Measurements from ENCODE around the gene TRPT1. TPM values are rescaled to one million over a fixed set of nuclear protein-coding genes. Genes with fewer than 3 reads are reported as not detected.
"Not testable (repeated sequence)": the region's sequence is repeated elsewhere in the genome, so short reads cannot be mapped to it uniquely, and the experiment has no call there.

TRPT1 gene
- polyA plus RNA-seq, 1 donor = 69.1 TPM

DNA sequence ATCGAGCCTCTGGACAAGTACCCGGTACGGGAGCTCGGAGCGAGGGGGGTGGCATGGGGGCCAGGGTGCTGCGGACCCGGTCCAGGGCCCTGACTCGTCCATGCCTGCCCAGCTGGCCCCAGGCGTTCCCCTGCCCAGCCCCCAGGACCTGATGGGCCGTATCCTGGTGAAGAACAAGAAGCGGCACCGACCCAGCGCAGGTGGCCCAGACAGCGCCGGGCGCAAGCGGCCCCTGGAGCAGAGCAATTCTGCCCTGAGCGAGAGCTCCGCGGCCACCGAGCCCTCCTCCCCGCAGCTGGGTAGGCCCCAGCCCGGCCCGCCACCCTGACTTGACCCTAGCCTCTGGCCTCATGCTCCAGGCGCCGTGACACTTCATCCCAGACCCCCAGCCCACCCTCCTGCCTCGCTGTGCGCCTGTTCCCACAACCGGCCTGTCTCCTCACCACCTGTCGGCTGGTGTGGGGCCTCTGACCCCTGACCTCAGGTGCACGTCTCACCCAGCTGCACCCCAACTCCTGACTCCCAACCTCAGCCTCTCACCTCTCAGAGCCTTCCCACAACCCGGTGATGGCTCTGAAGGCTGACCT, 33.1 kb upstream of the TRPT1 start:
- DNase-seq (ENCODE audit: low read depth) = no peak

DNA sequence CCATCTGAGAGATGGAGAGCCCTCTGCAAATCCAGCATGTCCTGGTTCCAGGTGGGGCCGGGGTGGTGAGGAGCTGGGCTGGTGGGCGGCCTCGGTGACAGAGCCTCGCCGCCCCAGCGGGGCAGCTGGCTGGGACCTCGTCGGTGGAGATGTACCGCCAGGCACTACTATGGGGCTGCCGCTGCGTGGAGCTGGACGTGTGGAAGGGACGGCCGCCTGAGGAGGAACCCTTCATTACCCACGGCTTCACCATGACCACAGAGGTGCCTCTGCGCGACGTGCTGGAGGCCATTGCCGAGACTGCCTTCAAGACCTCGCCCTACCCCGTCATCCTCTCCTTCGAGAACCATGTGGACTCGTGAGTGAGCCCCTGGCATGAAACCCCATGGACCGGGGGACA, 32.4 kb upstream of the TRPT1 start:
- DNase-seq (ENCODE audit: low read depth) = no peak

DNA sequence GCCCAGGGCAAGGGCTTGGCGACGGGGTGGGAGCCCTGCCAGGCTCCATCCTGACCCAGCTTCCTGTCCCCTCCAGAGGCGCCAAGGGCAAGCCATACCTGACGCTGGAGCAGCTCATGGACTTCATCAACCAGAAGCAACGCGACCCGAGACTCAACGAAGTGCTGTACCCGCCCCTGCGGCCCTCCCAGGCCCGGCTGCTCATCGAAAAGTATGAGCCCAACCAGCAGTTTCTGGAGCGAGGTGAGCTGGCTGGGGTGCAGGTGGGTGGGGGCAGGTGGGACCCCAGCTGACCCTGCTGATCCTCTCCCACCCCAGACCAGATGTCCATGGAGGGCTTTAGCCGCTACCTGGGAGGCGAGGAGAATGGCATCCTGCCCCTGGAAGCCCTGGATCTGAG, 30.3 kb upstream of the TRPT1 start:
- DNase-seq (ENCODE audit: low read depth) = no peak

DNA sequence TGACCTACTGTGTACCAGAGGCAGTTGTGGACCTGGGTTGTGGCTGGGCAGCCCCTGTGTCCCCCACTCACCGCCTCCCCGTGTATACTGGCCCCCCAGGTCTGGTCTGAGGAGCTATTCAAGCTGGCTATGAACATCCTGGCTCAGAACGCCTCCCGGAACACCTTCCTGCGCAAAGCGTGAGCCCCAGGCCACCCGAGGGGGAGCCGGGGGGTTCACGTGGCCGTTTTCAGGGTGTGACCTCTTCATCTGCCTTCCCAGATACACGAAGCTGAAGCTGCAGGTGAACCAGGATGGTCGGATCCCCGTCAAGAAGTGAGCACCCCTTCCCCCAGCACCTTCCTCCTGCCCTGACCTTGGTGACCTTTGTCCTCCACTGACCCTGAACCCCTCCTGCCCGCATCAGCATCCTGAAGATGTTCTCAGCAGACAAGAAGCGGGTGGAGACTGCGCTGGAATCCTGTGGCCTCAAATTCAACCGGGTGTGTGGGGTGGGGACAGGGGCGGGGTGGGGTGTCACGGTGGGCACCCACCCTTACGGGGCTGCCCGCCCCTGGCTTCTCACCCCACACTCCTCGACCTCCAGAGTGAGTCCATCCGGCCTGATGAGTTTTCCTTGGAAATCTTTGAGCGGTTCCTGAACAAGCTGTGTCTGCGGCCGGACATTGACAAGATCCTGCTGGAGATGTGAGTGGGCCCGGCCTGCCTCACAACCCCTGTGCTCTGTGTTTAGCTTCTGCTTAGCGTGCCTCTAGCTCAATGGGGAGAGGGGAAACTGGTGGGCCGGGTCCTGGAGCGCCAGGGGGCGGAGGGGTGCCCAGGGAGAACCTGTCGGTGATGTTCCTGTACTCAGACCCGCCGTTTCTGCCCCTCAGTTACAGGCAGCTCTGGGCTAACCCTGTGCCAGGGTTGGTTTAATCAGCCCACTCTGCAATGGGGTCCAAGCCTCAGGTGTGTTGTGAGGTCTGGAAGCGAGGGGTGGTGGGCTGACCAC, 29.4 kb upstream of the TRPT1 start:
- DNase-seq (ENCODE audit: low read depth) = no peak

DNA sequence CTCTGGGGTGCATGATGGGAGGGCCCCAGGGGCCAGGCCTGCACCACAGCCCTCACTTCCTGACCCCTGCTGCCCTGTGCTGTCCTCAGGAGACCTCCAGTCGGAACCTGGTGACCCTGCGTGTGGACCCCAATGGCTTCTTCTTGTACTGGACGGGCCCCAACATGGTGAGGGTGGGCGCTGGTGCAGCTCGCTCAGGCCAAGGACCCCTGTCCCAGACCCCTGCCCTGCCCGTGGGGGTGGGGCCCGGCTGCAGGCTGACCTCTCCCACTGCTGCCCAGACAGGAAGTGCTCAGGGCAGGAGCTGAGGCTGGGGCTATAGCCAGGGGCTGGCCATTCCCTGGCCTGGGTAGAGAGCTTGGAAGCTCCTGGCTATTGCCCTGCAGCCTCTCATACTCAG, 28.3 kb upstream of the TRPT1 start:
- no peak for DNase-seq (ENCODE audit: low read depth)

DNA sequence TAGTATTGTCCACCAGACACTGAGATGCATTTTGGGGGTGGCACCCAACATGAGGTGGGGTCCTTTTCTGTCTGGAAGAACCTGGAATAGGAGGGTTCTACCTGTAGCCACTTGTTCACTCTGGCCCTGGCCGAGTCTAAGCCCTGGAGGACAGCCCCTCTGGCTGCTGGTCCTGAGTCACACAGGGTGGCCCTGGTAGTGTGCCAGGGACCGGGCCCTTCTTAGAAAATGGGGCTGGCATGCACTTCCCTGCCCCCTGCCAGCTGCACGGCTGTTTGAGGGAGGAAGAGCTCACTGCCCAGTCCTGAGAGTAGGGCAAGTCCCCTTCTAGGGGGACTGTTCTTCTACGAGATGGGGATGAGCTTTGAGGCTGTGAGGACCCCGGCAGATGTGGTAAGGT, 27.5 kb upstream of the TRPT1 start:
- no peak for DNase-seq (ENCODE audit: low read depth)

DNA sequence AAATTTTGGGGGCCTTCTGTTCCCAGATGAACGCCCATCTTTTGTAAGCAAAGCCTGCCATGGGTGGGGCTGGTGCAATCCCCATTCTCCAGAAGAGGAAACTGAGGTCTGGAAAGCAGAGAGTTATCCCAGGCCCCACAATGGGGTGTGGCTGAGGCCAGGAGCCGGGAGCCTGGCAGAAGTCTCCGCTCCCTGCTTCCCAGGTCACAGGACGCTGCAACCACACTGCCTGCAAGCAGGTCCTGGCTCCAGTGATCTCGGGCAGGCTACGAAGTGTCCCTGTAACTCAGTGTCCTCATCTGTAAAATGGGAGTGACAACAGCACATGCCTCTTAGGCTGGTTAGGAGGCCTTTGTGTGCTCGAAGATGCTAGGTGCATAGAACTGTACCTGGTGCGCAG, 27.1 kb upstream of the TRPT1 start:
- DNase-seq (ENCODE audit: low read depth) = no peak

DNA sequence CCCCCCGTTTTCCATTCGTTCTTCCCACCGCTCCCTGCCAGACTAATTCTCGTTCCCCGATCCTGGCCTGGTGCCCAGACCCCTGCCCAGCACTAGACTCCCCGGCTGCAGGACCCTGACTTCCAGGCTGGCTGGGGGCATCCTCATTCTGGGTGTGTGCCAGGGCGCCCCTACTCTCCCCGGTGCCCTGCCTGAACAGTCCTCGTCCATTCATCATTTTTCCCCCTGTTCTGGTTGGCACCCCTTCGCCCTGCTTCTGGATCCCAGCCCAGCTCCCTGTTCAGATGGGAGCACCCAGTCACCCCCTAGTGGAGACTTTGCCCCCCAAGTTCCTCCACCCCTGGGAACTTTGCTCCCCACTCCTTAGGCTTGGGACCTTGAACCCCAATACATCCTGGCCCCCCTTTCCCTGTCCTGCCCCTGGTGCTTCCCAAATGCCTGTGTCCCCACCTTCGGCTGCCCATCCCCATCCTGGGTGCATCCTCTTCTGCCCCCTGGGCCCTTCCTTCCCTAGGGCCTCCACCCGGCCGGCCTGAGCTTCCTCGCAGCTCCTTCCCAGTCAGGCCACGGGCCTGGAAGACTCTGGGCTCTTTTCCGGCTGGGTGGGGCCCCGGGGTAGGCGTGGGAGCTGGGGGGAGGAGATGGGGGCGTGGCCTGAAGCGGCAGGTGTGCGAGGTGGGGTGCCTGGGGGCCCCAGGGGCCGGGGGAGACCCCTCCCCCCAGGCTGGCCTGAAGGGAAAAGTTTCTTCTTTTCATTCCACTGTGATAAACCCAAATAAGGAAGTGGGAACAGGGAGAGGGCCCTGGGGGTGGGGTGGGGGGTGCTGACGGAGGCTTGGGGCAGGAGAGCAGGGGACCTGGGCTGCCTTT, 26.3 kb upstream of the TRPT1 start:
- no peak for DNase-seq (ENCODE audit: low read depth)

DNA sequence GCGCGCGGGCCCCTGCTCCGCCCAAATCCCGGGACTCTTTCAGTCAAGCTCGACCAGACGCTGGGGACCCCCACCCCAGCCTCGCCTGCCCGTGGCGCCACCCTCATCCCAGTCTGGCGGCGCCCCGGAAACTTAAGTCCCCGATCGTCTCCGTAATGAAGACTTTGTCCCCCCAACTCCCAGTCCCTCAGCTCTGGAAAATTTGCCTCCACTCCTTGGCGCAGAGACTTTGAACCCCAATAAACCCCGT, 25.7 kb upstream of the TRPT1 start:
- no peak for DNase-seq (ENCODE audit: low read depth)

DNA sequence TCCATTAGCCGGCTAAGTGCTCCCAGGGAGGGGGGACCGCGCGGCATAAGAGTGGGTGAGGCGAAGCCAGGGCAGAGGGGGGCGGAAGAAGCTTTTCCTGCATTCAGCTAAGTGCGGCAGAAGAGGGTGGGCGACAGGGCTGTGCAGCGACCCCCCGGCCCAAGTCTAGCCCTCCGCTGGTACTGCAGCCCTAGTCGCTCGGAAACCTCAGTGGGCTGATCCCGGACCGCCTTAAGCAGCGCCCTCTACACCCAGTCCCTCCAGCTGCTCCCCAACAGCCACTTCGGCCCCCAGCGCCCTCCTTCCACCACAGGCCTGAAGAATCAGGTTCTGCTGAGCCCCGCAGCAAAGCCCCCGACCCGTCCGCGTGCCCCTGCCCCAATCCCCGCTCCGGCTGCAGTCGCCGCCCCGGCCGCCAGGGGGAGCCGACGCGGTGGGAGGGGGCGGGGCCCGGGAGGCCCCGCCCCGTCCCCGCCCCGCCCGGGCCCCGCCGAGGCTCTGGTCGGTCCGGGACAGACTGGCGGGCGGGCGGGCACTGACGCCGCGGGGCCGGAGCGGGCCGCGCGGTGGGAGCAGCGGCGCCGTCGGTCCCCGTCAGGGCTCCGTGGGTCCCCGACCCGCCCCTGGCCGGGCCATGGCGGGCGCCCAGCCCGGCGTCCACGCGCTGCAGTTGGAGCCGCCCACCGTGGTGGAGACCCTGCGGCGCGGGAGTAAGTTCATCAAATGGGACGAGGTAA, 25.2 kb upstream of the TRPT1 start, which contains the start of gene PLCB3:
Gene PLCB3 (plus strand): TSS at position 515 of the 737 bp plus-strand sequence. CDS start 120 bp downstream, at position 635.
- DNase-seq (ENCODE audit: low read depth) = no peak

DNA sequence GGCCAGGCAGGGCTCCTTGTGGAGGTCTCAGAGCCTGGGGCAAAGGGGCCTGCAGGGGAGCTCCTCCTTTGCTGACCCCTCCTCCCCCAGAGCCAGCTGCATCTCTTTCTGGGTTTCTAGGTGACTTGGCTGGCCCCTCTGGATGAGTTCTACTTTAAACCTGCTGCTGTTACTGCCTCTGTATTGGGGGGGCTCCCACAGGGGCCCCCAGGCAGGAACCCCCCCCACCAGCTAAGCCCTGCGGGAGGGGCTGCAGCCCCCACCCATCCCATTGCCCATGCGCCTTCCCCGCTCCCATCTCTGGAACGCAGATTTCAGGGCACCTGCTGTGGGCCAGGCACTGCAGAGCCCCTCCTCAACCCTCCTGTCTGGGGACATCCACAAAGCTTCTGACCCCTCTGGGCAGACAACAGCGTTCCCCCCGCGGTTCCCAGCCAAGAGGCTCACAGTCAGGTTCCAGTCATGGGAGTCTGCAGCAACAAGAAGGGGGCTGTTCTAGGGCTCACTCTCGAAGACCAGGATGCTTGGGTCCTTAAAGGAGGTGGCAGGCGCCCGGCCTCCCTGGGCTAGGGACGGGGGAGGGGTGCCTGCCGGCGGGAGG, 24.5 kb upstream of the TRPT1 start:
- DNase-seq (ENCODE audit: low read depth) = no peak

DNA sequence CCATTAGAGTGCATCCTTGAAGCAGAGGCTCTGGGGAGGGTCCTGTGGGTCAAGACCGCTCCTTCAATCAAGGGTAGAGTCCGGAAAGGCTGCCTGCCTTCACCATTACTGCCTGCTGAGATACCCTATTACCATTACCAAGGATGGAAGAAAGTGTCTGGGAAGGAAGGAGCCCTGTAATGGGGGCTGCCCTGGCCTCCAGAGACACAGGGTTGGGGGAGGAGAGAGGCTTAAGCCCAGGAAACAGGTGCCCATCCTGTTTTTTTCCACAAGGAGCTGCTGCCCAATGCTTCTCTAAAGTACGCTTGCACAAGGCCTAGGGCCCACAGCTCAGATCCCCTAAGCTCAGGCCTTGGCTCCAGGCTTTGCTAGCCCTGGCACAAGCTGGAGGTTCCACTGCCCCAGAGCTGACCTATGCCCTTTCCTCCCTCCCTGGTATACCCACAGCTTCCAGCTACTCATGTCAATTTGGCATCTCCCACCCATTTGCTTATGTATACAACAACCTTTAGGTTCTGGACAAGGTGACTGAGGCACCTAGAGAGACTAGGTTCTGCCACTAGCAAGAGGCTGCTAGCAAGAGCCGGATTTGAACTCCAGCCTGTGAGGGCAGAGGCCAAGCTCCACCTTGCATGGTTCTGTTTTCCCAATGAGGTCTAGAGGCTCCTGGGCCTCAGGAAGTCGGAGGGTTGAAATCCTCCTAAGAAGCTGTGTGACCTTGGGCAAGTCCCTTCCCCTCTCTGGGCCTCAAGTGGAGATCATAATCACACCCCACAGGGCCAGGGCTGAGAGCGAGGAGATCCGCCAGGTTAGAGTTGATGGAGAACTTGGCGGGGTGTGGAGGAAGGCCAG, 23.8 kb upstream of the TRPT1 start:
- DNase-seq (ENCODE audit: low read depth) = no peak

DNA sequence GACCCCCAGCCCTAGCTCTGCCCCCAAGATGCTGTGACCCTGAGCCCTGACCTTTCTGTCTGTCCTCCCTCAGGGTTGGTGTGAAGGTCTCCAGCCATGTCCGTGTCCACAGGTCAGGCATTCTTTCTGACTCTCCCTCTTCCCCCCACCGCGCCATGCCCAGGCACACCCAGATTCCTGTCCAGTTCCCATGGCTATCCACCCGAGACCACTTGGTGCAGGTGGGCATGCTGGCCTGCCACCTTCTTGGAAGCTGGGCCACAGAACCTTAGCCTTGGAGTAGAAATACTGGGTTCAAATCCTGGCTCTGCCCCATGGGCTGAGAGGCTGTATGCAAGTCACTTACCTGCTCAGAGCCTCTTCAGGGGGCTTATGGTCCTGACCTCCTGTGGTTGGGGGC, 23.1 kb upstream of the TRPT1 start:
- DNase-seq (ENCODE audit: low read depth) = no peak

DNA sequence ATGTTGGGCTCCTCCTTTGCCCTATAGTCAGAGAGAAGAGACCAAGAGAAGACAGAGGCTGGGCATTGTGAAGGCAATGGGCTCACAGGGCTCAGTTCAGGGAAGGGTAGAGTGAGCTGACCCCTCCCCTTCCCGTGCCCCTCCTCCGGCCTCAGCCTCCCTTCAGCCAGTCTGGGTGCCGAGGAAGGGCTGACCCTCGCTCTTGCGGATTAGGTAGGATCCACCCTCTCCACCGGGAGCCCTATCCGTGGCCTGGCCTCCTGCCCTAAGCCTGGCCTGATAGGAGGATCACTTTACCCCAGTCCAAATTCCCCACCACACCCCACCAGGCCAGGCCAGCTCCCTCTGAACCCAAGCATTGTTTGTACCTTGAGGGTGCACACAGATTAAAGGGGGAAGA, 22.6 kb upstream of the TRPT1 start:
- no peak for DNase-seq (ENCODE audit: low read depth)

DNA sequence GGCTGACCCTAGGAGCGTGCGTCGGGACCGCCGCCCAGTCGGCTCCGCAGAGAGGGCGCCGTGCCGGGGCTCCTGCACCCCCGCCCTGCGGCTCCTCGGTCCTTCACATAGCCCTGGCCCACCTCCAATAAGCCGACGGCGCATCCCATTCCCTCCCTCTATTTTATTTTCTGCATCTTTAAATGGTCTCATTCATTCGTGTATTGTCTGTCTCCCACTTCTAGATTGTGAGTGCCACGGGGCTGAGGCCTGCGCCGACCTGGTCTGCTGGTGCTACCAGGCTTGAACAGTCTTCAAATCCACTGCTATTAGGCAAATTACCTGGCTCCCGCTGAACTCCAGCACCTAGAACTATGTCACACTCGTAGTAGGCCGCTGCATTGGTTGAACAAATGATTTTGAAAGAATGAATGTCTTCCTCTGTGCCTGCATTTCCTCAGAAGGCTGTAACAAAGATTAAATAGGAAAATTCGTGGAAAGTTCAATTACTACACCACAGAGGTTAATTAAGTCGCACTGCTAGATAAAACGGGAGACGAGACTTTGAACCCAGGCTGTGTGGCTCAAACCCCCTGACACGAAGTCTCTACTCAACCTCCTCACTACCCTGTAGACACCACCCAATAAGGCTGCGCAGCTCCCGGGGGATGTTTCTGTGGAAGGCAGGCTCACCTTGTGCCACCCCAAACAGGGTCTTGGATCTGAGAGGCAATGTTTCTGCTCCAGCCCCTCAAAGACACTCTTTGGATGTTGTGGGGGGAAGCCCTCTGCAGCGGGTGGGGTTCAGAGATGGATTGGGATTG, 21.9 kb upstream of the TRPT1 start:
- DNase-seq (ENCODE audit: low read depth) = no peak

DNA sequence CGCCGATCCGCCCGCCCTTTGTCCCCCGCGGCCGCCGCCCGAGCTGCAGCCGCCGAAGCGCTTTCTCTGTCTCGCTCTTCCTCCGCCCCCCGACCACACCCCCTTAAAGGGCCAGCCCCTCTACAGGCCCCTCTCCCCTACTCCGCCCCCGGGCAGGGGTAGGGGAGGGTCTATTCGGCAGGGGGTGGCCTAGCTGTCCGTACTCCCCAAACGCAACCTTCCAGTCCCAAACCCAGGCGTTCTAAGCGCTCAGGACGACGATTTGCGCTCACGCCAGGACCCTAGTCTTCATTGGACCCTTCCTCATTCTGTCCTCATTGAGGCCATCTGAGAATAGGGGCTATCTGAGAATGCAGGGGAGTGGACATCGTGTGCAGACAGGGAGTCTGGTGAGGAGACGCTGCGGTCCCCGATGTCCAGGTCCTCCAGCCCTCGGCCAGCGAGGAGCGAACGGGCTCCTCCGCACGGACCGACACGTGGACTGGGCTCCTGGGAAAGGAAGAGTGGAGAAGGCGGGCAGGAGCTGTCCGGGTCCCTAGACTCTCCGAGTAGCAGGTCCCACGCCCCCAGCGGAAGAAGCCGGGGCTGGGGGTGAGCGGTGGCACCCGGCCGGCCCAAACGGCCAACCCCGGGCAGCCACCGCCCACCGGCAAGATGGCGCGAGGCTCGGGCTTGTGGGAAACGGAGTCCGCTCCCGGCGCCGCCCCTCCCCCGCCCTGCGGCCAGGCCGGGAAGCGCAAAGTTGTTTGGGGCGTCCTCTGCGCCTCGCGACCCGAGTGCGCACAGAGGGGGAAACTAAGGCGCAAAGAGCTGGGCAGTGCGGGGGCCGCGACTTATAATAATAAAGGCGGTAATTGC, 21.1 kb upstream of the TRPT1 start, which contains the start of gene PPP1R14B:
Gene PPP1R14B (minus strand): TSS at position 73 of the 858 bp plus-strand sequence. CDS start 270 bp downstream, outside the sequence.
- no peak for DNase-seq (ENCODE audit: low read depth)

DNA sequence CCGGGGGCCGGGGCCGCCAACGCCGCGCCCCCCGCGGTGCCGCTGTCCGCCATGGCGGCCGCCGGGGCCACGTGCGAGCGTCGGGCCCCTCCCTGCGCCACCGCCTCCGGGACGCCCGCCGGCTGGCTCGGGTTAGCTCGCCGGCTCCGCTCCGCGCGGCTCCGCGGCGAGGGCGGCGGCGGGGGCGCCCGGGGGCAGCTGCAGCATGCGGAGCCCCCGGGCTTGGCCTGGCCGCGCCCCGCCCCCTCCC, 20.6 kb upstream of the TRPT1 start:
- not testable (repeated sequence) for DNase-seq (ENCODE audit: low read depth)

DNA sequence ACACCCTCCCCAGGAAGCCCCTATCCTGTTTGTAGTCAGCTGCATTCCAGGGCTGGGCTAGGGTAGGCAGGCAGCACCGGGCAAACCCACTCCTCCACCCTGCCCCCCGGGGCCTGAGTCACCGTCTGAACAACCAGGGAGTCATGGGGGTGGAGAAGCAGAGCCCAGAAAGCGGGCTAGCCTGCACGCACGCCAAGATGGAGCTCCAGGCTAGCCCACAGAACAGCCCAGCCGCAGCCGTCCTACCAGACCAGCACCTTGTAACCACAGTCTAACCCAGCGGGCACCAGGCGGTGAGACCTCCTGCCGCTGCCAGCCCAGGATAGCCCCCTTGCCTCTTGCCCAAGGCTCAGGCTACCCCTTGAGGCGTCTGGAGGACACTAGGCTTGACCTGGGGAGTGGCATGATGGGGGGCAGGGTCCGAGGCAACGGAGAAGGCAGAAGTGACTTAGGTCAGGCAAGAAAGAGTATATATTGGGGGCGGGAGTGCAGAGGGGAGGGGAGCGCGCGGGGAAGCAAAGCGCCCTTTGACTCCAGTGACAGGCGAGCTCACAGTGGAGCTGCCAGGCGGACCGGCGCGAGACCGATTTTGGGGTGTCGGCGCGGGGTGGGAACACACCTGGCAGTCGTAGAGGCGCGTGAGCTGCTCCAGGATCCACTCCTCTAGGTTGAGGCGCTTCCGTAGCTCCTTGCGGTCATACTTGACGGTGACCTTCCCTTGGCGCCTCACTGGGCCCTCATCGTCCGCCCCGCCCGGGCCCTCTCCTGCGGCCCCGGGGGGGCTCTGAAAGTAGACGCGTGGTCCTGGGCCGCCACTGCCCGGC, 20.0 kb upstream of the TRPT1 start:
- no peak for DNase-seq (ENCODE audit: low read depth)

Measured in forelimb muscle (tissue), 1 donor.